H9 (cell line): Measurements from ENCODE around the gene FEN1. TPM values are rescaled to one million over a fixed set of nuclear protein-coding genes. Genes with fewer than 3 reads are reported as not detected.

Experiments
- DNase-seq: peaks from one replicate; pipeline ENCODE4 v3.0.0-alpha.2; 2017
- H2AFZ ChIP-seq: one replicate; pipeline ENCODE4 v1.6.1; 2013; ENCODE audit warnings: mild to moderate bottlenecking, low read length, control low read depth, moderate library complexity
- H2AK5ac ChIP-seq: 2 replicates; pipeline ENCODE4 v1.6.1; 2013; ENCODE audit warnings: low read length, control low read depth, mixed read lengths; ENCODE audit not compliant: insufficient read length
- H2BK120ac ChIP-seq: one replicate; pipeline ENCODE4 v1.6.1; 2013; ENCODE audit warnings: low read depth, mild to moderate bottlenecking, low read length, control low read depth, inconsistent platforms; ENCODE audit not compliant: poor library complexity, severe bottlenecking
- H2BK12ac ChIP-seq: 2 replicates; pipeline ENCODE4 v1.6.1; 2013; ENCODE audit warnings: low read length, control low read depth, mixed read lengths, low read depth; ENCODE audit not compliant: insufficient read length
- H2BK15ac ChIP-seq: 2 replicates; pipeline ENCODE4 v1.6.1; 2013; ENCODE audit warnings: low read depth, low read length, control low read depth
- H2BK20ac ChIP-seq: one replicate; pipeline ENCODE4 v1.6.1; 2013; ENCODE audit warnings: low read depth, mild to moderate bottlenecking, low read length, control low read depth, inconsistent platforms; ENCODE audit not compliant: poor library complexity, severe bottlenecking
- H2BK5ac ChIP-seq: 2 replicates; pipeline ENCODE4 v1.6.1; 2013; ENCODE audit warnings: low read length, control low read depth, mixed read lengths; ENCODE audit not compliant: insufficient read length
- H3K14ac ChIP-seq: 2 replicates; pipeline ENCODE4 v1.6.1; 2013; ENCODE audit warnings: low read length, control low read depth; ENCODE audit not compliant: insufficient read depth
- H3K18ac ChIP-seq: 2 replicates; pipeline ENCODE4 v1.6.1; 2013; ENCODE audit warnings: low read depth, mild to moderate bottlenecking, mixed read lengths, low read length, control low read depth; ENCODE audit not compliant: insufficient read length
- H3K23ac ChIP-seq: 2 replicates; pipeline ENCODE4 v1.6.1; 2013; ENCODE audit warnings: low read length, control low read depth, mixed read lengths, low read depth; ENCODE audit not compliant: insufficient read length
- H3K23me2 ChIP-seq: 2 replicates; pipeline ENCODE4 v1.6.1; 2013; ENCODE audit warnings: low read depth, mild to moderate bottlenecking, mixed read lengths, low read length, control low read depth; ENCODE audit not compliant: insufficient read length, poor library complexity, severe bottlenecking
- H3K27ac ChIP-seq: 2 replicates; pipeline ENCODE4 v1.5.1; 2013; ENCODE audit warnings: low read length, control low read depth, mixed read lengths, low read depth; ENCODE audit not compliant: insufficient read length
- H3K27me3 ChIP-seq: 2 replicates; pipeline ENCODE4 v1.6.1; 2013; ENCODE audit warnings: low read length, control low read depth, inconsistent platforms; ENCODE audit not compliant: insufficient read depth
- H3K4ac ChIP-seq: 2 replicates; pipeline ENCODE4 v1.6.1; 2013; ENCODE audit warnings: low read depth, mild to moderate bottlenecking, control low read depth, inconsistent platforms, low read length, moderate library complexity
- H3K4me1 ChIP-seq: 2 replicates; pipeline ENCODE4 v1.6.1; 2013; ENCODE audit warnings: low read length, control low read depth, inconsistent platforms; ENCODE audit not compliant: insufficient read depth
- H3K4me2 ChIP-seq: 2 replicates; pipeline ENCODE4 v1.6.1; 2013; ENCODE audit warnings: low read length, control low read depth, mixed read lengths; ENCODE audit not compliant: insufficient read length, insufficient read depth
- H3K56ac ChIP-seq: 2 replicates; pipeline ENCODE4 v1.6.1; 2013; ENCODE audit warnings: low read depth, mild to moderate bottlenecking, mixed read lengths, low read length, control low read depth; ENCODE audit not compliant: insufficient read length
- H3K79me1 ChIP-seq: 2 replicates; pipeline ENCODE4 v1.6.1; 2013; ENCODE audit warnings: low read depth, mild to moderate bottlenecking, moderate library complexity, low read length, control low read depth, inconsistent platforms; ENCODE audit not compliant: insufficient read depth, poor library complexity, severe bottlenecking
- H3K79me2 ChIP-seq: 2 replicates; pipeline ENCODE4 v1.6.1; 2013; ENCODE audit warnings: low read length, control low read depth, inconsistent platforms; ENCODE audit not compliant: insufficient read depth
- H3K9ac ChIP-seq: 2 replicates; pipeline ENCODE4 v1.6.1; 2013; ENCODE audit warnings: low read length, control low read depth, mixed read lengths; ENCODE audit not compliant: insufficient read length; ENCODE audit errors: extremely low read depth
- H3K9me3 ChIP-seq: one replicate; pipeline ENCODE4 v1.6.1; 2013; ENCODE audit warnings: low read depth, low read length, inconsistent platforms; ENCODE audit not compliant: control insufficient read depth
- H3T11ph ChIP-seq: one replicate; pipeline ENCODE4 v1.6.1; 2013; ENCODE audit warnings: mild to moderate bottlenecking, low read length, control low read depth, inconsistent platforms
- H4K20me1 ChIP-seq: one replicate; pipeline ENCODE4 v1.6.1; 2013; ENCODE audit not compliant: control insufficient read depth, insufficient read length, insufficient read depth
- H4K5ac ChIP-seq: 2 replicates; pipeline ENCODE4 v1.6.1; 2013; ENCODE audit warnings: low read depth, mild to moderate bottlenecking, mixed read lengths, low read length, control low read depth; ENCODE audit not compliant: insufficient read length
- H4K8ac ChIP-seq: replicated peaks from 2 replicates; pipeline ENCODE4 v1.6.1; 2013; ENCODE audit warnings: low read length, control low read depth, mixed read lengths, low read depth; ENCODE audit not compliant: insufficient read length
- H4K91ac ChIP-seq: 2 replicates; pipeline ENCODE4 v1.6.1; 2013; ENCODE audit warnings: low read depth, mild to moderate bottlenecking, moderate library complexity, mixed read lengths, low read length, control low read depth; ENCODE audit not compliant: insufficient read length
- H3K27ac Mint-ChIP-seq, 3 experiments: 2 replicates in 2 of 3; 3 replicates in 1 of 3; pipeline ENCODE4 v1.8.0; 2020 to 2021; ENCODE audit warnings: mixed read lengths in 3 of 3, mild to moderate bottlenecking in 1 of 3, moderate library complexity in 1 of 3
- H3K27me3 Mint-ChIP-seq: 2 replicates; pipeline ENCODE4 v1.8.0; 2021; ENCODE audit warnings: low read depth, mild to moderate bottlenecking, moderate library complexity, mixed read lengths
- H3K36me3 Mint-ChIP-seq, 3 experiments: 2 replicates in 2 of 3; 3 replicates in 1 of 3; pipeline ENCODE4 v1.8.0; 2020 to 2021; ENCODE audit warnings: low read depth in 3 of 3, mixed read lengths in 3 of 3; ENCODE audit not compliant: insufficient read depth in 1 of 3
- H3K4me1 Mint-ChIP-seq, 2 experiments: 2 replicates each; pipeline ENCODE4 v1.8.0; 2020; ENCODE audit warnings: mixed read lengths in 2 of 2
- H3K4me3 Mint-ChIP-seq, 2 experiments: 2 replicates in 1 of 2; 3 replicates in 1 of 2; pipeline ENCODE4 v1.8.0; 2020 to 2021; ENCODE audit warnings: mild to moderate bottlenecking in 2 of 2, mixed read lengths in 2 of 2, moderate library complexity in 1 of 2
- H3K9me3 Mint-ChIP-seq, 2 experiments: 2 replicates in 1 of 2; 3 replicates in 1 of 2; pipeline ENCODE4 v1.8.0; 2020; ENCODE audit warnings: mild to moderate bottlenecking in 2 of 2, mixed read lengths in 2 of 2, moderate library complexity in 1 of 2
- CTCF ChIP-seq: fragments of 200-600 bp; sonication (generic); conservative IDR thresholded peaks from 3 replicates; pipeline ENCODE4 v1.8.0; 2021; ENCODE audit warnings: antibody characterized with exemption, mild to moderate bottlenecking
- WGBS: extraction: QIAGEN DNeasy Blood & Tissue Kit; methylation state at CpG from one replicate; pipeline ENCODE4 v1.1.7; 2013; ENCODE audit warnings: missing lambda C conversion rate, low lambda C conversion rate, mixed read lengths; ENCODE audit not compliant: insufficient read length; ENCODE audit errors: extremely low coverage; 5-methylcytosine and 5-hydroxymethylcytosine counted together
- total RNA-seq: library from RNA; stranded (reverse); gene quantifications from 2 replicates; pipeline ENCODE4 v1.2.1, GENCODE V29; 2021

The FEN1 gene
- total RNA-seq, 1 experiment from 2014 or later = 114 TPM

- H3K23me2 ChIP-seq = no peaks in the 10 kb centered on the region
- H2BK15ac ChIP-seq = no peak overlapping the region
- no peak overlapping the region for H4K5ac ChIP-seq
- H3K4ac ChIP-seq = no peak overlapping the region
- H3K9me3 ChIP-seq = no peaks in the 10 kb centered on the region
- no peaks in the 10 kb centered on the region for H3K4me1 ChIP-seq
- H3K14ac ChIP-seq = no peak overlapping the region
- no peak overlapping the region for H3K27ac Mint-ChIP-seq
- no peak overlapping the region for H4K91ac ChIP-seq
- H3K56ac ChIP-seq = no peak overlapping the region
- no peak overlapping the region for H2BK120ac ChIP-seq
- H3K23ac ChIP-seq = no peak overlapping the region
- no CpG with 5 or more reads among the region's 6 CpGs for WGBS
- H3T11ph ChIP-seq = no peak overlapping the region
- H3K27me3 ChIP-seq = no peaks in the 10 kb centered on the region
- H2BK12ac ChIP-seq = no peak overlapping the region
- H2AK5ac ChIP-seq = no peak overlapping the region
- peaks cover 4% of the 10 kb centered on the region in 2 experiments; a peak in 1 of 4 replicates for H3K4me1 Mint-ChIP-seq
- no peak overlapping the region for H2BK5ac ChIP-seq
- no peak overlapping the region for H2AFZ ChIP-seq
- H3K4me2 ChIP-seq = no peak overlapping the region
- H3K79me2 ChIP-seq = no peaks in the 10 kb centered on the region
- H3K27me3 Mint-ChIP-seq = no peaks in the 10 kb centered on the region
- H3K27ac ChIP-seq = no peak overlapping the region
- no peak overlapping the region for H3K4me3 Mint-ChIP-seq
- no peaks in the 10 kb centered on the region for H4K20me1 ChIP-seq
- no peak overlapping the region for H2BK20ac ChIP-seq
- no peak overlapping the region for H3K18ac ChIP-seq
- DNase-seq = no peak
- no peak overlapping the region for H4K8ac ChIP-seq
- peaks cover 34 to 82% (median 76%) of the 10 kb centered on the region in 3 experiments; a peak in 6 of 7 replicates for H3K36me3 Mint-ChIP-seq
- TF ChIP-seq CTCF = no peak
- H3K9ac ChIP-seq = no peak overlapping the region
- no peaks in the 10 kb centered on the region; a peak in 1 of 5 replicates for H3K9me3 Mint-ChIP-seq
- no peaks in the 10 kb centered on the region for H3K79me1 ChIP-seq
Measured at GRCh38 chr11:61802605-61803004, 9.9 kb downstream of the FEN1 start.
